Stimulated activated CD4-positive, alpha-beta T cell treated with anti-CD3 and anti-CD28 coated beads, TNF-alpha, amount 100 ng/mL, for 48 hours (primary cell): ENCODE measurements around the gene NLGN2.
A peak's percentile ranks its signal among the peaks of the same experiment; 100 is the strongest.

Source experiments
- DNase-seq, 3 donors: peaks; one replicate each; pipeline ENCODE4 v3.0.0-alpha.2; 2020; ENCODE audit warnings: low read depth in 3 of 3

The NLGN2 gene

GRCh38 chr17:7437950-7438614 is 30.4 kb downstream of the NLGN2 start:
- DNase-seq: peak in 2 of 3 donors; percentile 22 to 70

- DNase-seq: no peak
These were observed 31.2 kb downstream of the NLGN2 start for GRCh38 chr17:7438656-7439460.

GRCh38 chr17:7439462-7440112 is 31.9 kb downstream of the NLGN2 start, which contains the start of gene FGF11:
Gene FGF11 (plus strand): TSS chr17:7439512. CDS start chr17:7439621, 109 bp downstream.
- DNase-seq: no peak

GRCh38 chr17:7440113-7440833 is 32.6 kb downstream of the NLGN2 start:
- no peak for DNase-seq

GRCh38 chr17:7440834-7441195 is 33.2 kb downstream of the NLGN2 start:
- DNase-seq: no peak

- DNase-seq: no peak
These were observed 33.6 kb downstream of the NLGN2 start for GRCh38 chr17:7441266-7441665.

- no peak for DNase-seq
These were observed 34.5 kb downstream of the NLGN2 start for GRCh38 chr17:7442142-7442541.

- DNase-seq: no peak
These were observed 36.1 kb downstream of the NLGN2 start for GRCh38 chr17:7443499-7444485.

GRCh38 chr17:7444682-7445618 is 37.3 kb downstream of the NLGN2 start, which contains the start of gene CHRNB1:
Gene CHRNB1 (plus strand): TSS chr17:7445061. CDS start chr17:7445128, 67 bp downstream.
- no peak for DNase-seq

- DNase-seq: no peak
These were observed 37.9 kb downstream of the NLGN2 start for GRCh38 chr17:7445619-7445968.

GRCh38 chr17:7448461-7448860 is 40.8 kb downstream of the NLGN2 start:
- no peak for DNase-seq

GRCh38 chr17:7459961-7460545 is 52.4 kb downstream of the NLGN2 start:
- DNase-seq: no peak

GRCh38 chr17:7460850-7461660 is 53.4 kb downstream of the NLGN2 start:
- no peak for DNase-seq

- no peak for DNase-seq
These were observed 55.1 kb downstream of the NLGN2 start for GRCh38 chr17:7462474-7463371.

- DNase-seq: no peak
These were observed 55.8 kb downstream of the NLGN2 start for GRCh38 chr17:7463372-7463846.

GRCh38 chr17:7464081-7464480 is 56.4 kb downstream of the NLGN2 start:
- DNase-seq: no peak

GRCh38 chr17:7465597-7466275 is 58.1 kb downstream of the NLGN2 start:
- no peak for DNase-seq
